Activated B cell treated with CpG ODN at 0.5 μM for 24 hours (primary cell): ENCODE measurements around the gene SMAD6. TPM values are rescaled to one million over a fixed set of nuclear protein-coding genes. Genes with fewer than 3 reads are reported as not detected.

Experiments used
- ATAC-seq: fragments of 200-7000 bp; cut with Tn5 transposase; one replicate; pipeline ENCODE4 v1.10.0; 2021; ENCODE audit warnings: low read depth, mild to moderate bottlenecking, moderate library complexity
- CTCF ChIA-PET: fragments of 350-600 bp; sonication (Branson Sonifier 250); formaldehyde crosslinking; loops from one replicate; lab custom pipeline; 2021; ENCODE audit warnings: antibody characterized with exemption; lab: Charles Lee
- POLR2A ChIA-PET: fragments of 350-600 bp; sonication (Branson Sonifier 250); formaldehyde crosslinking; loops from one replicate; lab custom pipeline; 2021; ENCODE audit warnings: antibody characterized with exemption; lab: Charles Lee
- DNase-seq: peaks from one replicate; pipeline ENCODE4 v3.0.0; 2022
- H3K27ac Mint-ChIP-seq: one replicate; pipeline ENCODE4 v1.8.0; 2020; ENCODE audit warnings: mixed read lengths
- H3K27me3 Mint-ChIP-seq: one replicate; pipeline ENCODE4 v1.8.0; 2021; ENCODE audit warnings: mixed read lengths
- H3K36me3 Mint-ChIP-seq: one replicate; pipeline ENCODE4 v1.8.0; 2021; ENCODE audit warnings: low read depth, mixed read lengths
- H3K4me1 Mint-ChIP-seq: one replicate; pipeline ENCODE4 v1.8.0; 2021; ENCODE audit warnings: mixed read lengths
- H3K4me3 Mint-ChIP-seq: one replicate; pipeline ENCODE4 v1.8.0; 2020; ENCODE audit warnings: mild to moderate bottlenecking, mixed read lengths
- H3K9me3 Mint-ChIP-seq: one replicate; pipeline ENCODE4 v1.8.0; 2020; ENCODE audit warnings: mixed read lengths
- CTCF ChIP-seq: fragments of 200-600 bp; IDR thresholded peaks from one replicate; pipeline ENCODE4 v1.8.0; 2022; ENCODE audit warnings: antibody characterized with exemption, mild to moderate bottlenecking
- intact Hi-C: fragments of 100-400 bp; cut with micrococcal nuclease; formaldehyde crosslinking; loops from one replicate; pipeline ENCODE4 v1.15.1; 2024
- total RNA-seq: library from RNA; stranded (reverse); gene quantifications from 2 replicates; pipeline ENCODE4 v1.2.3, GENCODE V29; 2022

The SMAD6 gene
- total RNA-seq, 1 donor from 2014 or later, result 0.04 TPM

- ATAC-seq, result no peak
These were observed 61.4 kb downstream of the SMAD6 start for GRCh38 chr15:66763186-66764071.

GRCh38 chr15:66764072-66764786, 62.2 kb downstream of the SMAD6 start:
- POLR2A ChIA-PET, result interaction anchor here (0.7 kb wide), 1 partner anchor 11 kb away, joined by 3 read pairs; no protein-coding TSS in a partner anchor
- CTCF ChIA-PET, result no interaction called here
- DNase-seq (no peak), ATAC-seq (no peak)
- intact Hi-C loops, result no loop called here
- Mint-ChIP-seq H3K4me3 (no peak overlapping the region), H3K27me3 (peaks cover 39% of the 10 kb centered on the region), H3K4me1 (peaks cover 7% of the 10 kb centered on the region), H3K9me3 (no peaks in the 10 kb centered on the region), H3K27ac (no peak overlapping the region), H3K36me3 (no peaks in the 10 kb centered on the region)
- TF ChIP-seq CTCF, result no peak

More at GRCh38 chr15:66763186-66764071, 61.4 kb downstream of the SMAD6 start:
- Mint-ChIP-seq H3K4me3 (no peak overlapping the region), H3K4me1 (peaks cover 7% of the 10 kb centered on the region), H3K27me3 (peaks cover 39% of the 10 kb centered on the region), H3K27ac (no peak overlapping the region), H3K9me3 (no peaks in the 10 kb centered on the region), H3K36me3 (no peaks in the 10 kb centered on the region)
- TF ChIP-seq CTCF, result no peak
- ChIA-PET CTCF (no interaction called here), POLR2A (no interaction called here)
- intact Hi-C loops, result no loop called here
- DNase-seq, result no peak

GRCh38 chr15:66765478-66766281, 63.6 kb downstream of the SMAD6 start:
- ATAC-seq, result no peak
- TF ChIP-seq CTCF, result no peak
- H3K36me3 Mint-ChIP-seq, result no peaks in the 10 kb centered on the region
- no peak for DNase-seq
- no peak overlapping the region for H3K27ac Mint-ChIP-seq
- intact Hi-C loops, result no loop called here
- POLR2A ChIA-PET, result no interaction called here
- CTCF ChIA-PET, result interaction anchor here (1.4 kb wide), 1 partner anchor 98 kb away, joined by 3 read pairs; no protein-coding TSS in a partner anchor
- H3K4me1 Mint-ChIP-seq, result peaks cover 7% of the 10 kb centered on the region
- H3K4me3 Mint-ChIP-seq, result no peak overlapping the region
- H3K27me3 Mint-ChIP-seq, result peaks cover 38% of the 10 kb centered on the region
- H3K9me3 Mint-ChIP-seq, result no peaks in the 10 kb centered on the region

- ATAC-seq (no peak), DNase-seq (no peak)
- H3K27ac Mint-ChIP-seq, result no peak overlapping the region
- ChIA-PET CTCF (interaction anchor here (1.3 to 1.4 kb wide), 2 partner anchors 85 to 97 kb away, joined by 3 to 5 read pairs; no protein-coding TSS in a partner anchor), POLR2A (interaction anchor here (0.8 kb wide), 1 partner anchor 813 kb away, joined by 3 read pairs; no protein-coding TSS in a partner anchor)
- no peaks in the 10 kb centered on the region for H3K36me3 Mint-ChIP-seq
- intact Hi-C loops, result no loop called here
- TF ChIP-seq CTCF, result no peak
- H3K9me3 Mint-ChIP-seq, result no peaks in the 10 kb centered on the region
- H3K4me3 Mint-ChIP-seq, result no peak overlapping the region
- H3K27me3 Mint-ChIP-seq, result peaks cover 31% of the 10 kb centered on the region
- peaks cover 7% of the 10 kb centered on the region for H3K4me1 Mint-ChIP-seq
These were observed 64.5 kb downstream of the SMAD6 start for GRCh38 chr15:66766282-66767230.
